DMS79 (cell line): ENCODE measurements around the gene LPCAT1.
"Not testable (repeated sequence)": the region's sequence is repeated elsewhere in the genome, so short reads cannot be mapped to it uniquely, and the experiment has no call there.

Experiments used
- DNase-seq: peaks from one replicate; lab custom pipeline; 2025; lab: John Stamatoyannopoulos, UW

LPCAT1 gene

DNA sequence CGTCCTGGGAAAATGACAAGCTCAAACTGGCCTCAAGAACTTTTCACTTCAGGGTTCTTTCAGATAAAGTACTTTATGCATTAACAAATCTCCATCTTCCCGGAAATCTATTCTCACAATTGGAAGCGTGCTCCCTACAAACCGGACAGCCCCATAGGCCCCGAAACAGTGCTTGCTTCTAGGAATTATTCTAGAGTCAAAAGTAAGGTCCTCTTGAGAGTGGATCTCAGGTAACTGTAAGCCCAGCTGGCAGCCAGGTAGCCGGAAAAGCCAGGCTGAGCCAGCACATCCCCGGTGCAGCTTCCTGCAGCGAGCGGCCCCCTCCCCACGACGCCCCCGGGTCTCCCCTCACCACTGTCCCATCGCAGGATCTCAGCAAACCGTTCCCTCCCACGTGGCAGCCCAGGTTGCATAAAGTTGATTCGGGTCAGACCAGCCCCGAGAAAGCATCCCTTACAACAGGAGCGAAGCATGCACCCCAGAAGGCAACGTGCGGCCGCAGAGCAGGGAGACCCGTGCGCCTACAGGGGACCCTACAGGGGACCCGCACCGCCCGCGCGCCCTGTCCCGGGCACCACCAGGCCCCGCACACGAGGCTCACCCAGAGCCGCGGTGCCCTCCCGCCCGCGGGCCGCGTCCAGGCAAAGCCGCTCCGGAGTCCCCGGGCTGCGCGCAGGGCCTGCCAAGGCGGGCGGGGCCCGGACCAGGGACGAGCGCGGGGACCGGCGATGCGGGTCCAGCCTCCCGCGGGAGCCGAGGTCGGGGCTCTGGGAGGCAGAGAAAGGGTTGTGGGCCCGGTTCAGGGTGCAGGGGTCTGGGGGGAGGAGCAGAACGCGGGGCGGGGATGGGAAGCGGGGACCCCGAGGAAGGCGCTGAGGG lies 920 bp downstream of the LPCAT1 start:
- DNase-seq: no peak

DNA sequence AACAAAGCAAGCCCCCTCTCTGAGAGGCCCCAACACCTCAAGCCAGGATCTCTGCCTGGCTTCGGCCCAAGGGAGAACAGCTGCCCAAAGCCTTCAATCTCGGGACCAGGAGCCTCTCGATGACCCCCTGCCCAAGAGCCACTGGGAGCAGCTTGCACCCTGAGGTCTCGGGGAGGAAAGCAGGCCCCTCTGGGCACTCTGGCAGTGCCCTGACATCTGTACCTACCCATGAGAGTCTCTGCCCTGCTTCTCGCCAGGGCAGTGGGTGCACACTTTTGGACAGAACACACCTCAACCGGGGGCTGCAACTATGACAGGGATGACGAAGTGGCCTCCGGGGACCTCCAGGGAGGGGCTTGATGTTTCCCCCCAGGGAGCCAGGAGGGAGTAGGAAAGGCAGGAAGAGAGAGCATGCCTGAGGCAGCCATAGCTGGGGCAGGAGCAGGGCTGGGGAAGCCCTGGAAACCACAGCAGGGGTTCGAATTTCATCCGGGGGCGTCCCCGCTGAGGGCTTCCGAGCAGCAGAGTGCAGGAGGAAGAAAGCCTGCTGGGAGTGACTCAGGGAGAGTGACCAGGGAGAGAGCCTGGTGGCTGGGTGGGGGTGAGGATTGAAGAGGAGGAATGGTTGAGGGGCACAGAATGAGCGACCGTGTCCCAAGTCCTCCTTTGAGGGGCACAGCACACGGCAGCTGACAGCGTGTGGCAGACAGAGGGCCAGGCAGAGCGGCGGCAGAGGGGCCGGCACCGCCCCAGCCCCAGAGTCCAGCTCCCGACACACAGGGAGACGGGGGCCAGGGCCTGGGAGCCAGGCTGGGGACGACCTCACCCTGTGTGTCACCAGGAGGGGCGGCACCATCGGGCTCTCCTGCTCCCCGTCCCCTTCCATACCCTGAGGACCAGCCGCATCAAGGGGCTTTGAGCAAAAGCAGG lies 1.8 kb downstream of the LPCAT1 start:
- DNase-seq: no peak

DNA sequence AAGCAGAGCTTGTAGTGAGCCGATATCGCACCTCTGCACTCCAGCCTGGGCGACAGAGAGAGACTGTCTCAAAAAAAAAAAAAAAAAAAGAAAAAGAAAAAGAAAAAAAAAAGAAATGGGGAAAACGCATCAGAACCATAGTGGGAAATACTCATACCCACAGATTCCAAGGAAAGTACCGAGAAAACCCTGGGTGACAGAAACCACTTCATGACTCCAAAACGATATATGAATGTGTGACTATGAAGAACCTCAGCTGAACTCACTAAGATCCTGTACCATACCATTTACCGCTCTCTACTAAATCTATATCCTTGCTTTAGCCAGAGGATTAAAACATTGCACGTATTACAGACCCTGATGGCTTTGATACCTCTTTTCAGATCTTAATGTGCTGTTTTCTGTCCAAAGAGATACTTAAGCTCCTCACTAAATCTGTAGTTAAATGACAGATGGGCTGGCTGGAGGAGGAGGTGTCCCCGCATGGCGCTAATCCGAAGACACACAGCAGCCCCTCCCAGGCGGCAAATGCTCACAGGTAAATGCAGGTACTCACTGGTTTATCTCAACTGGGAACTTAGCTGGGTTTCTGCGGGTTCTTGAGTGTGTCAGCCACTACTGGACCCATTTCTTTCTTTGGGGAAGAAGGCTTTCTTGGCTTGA lies 2.8 kb downstream of the LPCAT1 start:
- DNase-seq: no peak

DNA sequence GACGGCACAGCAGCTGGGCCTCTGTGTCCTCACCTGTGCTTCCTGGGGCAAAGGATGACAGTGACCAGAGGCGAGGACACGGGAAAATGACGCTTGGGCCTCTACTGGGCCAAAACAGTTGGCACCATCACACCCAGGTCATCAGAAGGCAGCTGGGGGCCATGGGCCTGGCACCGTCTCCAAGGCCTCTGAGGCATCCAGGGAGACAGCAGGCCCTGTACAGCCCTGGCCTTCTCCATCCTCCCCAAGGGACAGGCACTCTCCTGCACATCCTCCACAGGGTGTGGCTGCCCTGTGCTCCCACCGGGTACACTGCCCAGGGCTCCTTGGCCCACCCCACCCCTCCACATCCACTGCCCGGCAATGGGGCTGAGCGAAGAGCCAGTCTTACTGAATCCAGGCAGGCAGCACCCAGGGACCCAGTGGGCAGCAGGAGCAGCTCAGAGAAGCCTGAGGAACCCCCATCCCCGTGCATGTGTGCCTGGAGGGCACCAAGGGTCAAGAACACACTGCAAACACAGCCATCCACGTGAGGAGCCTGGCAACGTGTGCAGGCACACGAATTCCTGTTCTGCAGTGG lies 4.0 kb downstream of the LPCAT1 start:
- DNase-seq: no peak

DNA sequence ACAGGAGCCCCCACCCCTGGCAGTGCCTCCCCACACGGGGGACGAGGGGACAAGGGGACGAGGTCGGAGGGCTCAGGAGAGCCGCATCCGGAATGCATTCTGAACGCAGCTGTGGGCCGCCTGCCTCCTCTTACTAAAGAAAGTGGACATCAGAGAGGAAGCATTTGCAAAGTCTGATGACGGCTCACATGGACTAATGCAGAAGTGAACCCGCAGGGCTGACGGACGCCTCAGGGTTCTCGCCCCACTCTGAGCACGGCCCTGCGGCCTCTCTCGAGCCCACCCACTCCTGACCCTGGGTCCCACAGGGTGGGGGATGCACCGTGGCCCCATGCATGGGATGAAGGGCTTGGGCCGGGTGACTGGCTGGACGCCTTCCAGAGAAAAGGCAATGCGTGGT lies 5.9 kb downstream of the LPCAT1 start:
- no peak for DNase-seq

DNA sequence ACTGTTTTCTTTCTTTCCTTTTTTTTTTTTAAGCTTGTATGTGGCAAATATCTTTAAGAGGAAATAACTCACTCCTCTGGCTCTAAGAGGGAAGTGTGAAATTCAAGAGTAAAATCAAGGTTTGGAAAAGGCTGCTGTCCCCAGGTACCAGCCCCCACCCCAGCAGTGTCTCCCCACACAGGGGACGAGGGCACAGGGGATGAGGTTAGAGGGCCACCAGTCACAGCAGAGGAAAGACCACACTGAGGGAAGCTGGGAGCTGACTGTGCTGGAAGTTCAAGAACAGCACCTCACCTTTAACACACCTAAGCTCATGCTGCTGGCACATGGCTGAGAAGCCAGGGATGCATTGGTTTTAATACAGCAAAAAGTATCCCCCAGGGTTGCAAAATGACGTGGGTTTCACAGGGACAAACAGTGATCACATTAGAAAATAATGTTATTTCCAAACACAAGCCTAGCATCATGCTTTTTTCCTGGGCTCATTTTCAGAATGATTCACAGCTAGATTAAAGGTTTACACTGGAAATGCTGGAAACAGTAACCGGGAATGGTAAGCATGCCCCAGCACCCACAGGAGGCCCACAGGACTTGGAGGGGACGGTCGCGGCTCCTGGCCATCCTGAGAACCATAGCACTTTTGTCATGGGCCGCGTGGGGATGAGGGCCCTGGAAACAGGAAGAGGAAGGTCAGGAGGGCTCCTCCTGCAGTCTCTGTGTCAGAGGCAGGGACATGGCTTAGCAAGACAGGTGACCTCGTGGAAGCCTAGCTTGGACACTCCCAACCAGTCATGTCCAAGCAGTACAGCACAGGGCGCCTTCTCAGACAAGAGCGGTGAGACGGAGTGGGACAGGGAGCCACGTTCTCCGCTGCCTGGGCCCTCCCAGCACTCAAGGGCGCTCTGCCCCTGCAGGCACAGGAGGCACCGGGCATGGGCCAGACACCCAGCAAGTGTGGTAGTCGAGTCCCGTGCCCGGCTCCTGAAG lies 6.9 kb downstream of the LPCAT1 start:
- no peak for DNase-seq

DNA sequence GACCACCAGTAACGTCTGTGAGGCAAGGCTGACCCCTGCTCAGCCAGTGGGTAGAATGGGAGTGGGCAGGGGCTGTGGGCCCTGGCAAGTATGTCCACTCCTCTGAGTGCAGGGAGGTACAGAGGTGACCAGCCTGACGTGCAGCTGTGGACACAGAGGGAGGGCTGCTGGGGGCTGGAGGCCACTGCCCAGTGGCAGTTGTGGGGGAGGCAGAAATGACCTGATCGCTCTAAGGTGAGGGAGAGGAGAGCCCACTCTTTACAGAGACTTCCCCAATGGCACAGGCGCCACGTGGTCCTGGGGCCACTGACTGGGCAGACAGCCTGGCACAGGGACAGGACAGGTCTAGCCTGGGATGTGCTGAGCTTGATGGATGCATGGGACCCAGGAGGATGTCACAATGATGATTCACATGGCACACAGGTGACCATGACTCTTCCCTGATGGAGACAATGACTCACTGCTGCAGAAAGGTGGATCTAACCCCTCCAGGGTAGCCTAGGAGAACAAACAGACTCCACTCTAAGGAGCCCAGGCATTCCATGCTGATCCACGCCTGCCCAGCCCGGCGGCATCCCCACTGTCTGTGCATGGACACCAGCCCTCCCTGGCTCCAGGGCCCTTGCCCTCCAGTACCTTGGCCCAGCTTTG lies 7.7 kb downstream of the LPCAT1 start:
- DNase-seq: no peak

DNA sequence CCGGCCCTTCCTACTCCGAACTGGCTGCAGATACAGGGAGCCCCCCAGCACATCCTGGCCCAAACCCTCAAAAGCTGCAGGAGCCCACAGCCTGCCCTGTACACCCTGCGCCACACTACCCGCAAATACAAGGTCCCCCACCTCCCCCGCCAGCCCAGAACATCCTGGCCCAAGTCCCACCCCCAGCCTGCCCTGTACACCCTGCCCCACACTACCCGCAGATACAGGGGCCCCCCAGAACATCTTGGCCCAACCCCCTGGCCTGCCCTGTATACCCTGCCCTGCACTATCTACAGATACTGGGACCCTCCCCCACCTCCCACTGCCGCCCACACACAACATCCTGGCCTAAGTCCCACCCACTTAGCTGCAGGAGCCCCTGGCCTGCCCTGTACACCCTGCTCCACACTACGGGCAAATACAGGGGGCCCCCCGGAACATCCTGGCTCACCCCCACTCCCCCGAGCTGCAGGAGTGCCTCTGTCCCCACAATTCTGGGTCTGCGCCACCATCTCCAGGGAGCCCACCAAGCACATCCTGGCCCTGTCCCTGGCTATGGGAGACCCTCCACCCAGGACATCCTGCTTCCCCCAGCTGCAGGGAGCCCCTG lies 8.3 kb downstream of the LPCAT1 start:
- DNase-seq: no peak

DNA sequence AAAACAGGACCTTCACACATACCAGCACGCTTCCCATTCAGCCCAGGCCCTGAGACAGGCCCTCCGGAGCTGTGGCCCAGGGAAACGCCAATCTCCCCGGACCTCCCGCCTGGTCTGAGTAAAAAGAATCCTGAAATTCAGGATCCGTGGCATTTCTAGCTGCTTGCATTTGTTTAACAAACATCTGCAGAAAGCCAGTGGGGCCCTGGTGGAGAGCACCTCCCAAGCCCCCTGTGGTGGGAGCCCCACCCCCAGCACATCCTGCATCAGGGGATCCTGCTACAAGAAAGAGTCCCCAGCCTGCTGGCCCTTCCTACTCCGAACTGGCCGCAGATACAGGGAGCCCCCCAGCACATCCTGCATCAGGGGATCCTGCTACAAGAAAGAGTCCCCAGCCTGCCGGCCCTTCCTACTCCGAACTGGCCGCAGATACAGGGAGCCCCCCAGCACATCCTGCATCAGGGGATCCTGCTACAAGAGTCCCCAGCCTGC lies 8.9 kb downstream of the LPCAT1 start:
- DNase-seq: not testable (repeated sequence)

DNA sequence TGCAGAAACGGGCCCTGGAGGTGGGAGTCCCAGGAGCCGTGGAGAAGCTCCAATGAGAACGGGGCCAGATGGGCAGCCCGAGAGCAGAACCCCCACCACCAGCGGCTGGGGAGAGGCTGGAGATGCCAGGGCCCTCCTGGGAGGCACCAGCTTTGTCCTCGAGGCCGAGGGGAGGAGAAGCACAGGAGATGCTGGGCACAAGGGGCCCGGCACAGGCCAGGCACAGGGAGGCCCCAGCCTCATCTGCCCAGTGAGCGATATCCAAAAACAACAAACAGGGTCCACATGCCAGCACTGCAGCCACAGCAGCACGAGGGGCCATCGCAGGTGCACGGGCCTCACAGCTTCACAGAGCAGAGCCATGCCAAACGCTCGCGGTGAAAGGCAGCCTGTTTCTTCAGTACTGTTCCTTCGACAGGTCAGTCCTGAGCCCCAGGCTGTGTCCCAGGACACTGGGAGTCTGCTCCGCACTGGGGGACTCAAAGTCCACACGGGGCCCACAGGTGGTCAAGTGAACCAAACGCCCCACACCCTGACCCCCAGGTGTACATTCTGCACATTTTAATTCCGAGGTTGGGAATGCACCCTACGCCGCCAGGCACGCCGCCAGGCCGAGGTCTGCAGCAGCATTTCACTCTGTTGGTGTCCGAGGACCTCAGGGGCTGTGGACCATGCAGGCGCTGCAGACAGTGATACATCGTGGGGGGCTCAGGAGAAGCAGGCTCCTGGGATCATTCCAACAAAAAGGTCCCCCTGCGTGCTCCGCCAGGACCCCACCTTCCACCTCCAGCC lies 9.5 kb downstream of the LPCAT1 start:
- DNase-seq: no peak

DNA sequence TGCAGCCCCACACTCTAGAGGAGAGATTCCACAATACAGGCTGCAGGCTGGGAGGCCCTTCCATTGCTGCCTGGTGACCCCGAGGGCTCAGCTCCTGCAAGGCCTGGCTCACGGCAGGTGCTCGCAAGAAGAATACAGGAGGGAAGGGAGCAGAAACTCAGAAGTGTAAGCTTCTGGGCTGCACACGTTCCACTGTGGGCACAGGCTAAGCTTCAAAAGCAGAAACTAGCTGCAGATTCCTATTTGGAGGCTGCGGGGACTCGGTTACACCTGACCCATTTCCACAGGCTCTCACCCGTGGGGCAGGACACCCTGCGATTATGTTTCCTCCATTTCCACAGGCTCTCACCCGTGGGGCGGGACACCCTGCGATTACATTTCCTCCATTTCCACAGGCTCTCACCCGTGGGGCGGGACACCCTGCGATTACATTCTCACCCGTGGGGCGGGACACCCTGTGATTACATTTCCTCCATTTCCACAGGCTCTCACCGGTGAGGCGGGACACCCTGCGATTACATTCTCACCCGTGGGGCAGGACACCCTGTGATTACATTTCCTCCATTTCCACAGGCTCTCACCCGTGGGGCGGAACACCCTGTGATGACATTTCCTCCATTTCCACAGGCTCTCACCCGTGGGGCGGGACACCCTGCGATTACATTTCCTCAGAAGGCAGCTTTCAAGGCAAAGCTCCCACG lies 10.3 kb downstream of the LPCAT1 start:
- no peak for DNase-seq

DNA sequence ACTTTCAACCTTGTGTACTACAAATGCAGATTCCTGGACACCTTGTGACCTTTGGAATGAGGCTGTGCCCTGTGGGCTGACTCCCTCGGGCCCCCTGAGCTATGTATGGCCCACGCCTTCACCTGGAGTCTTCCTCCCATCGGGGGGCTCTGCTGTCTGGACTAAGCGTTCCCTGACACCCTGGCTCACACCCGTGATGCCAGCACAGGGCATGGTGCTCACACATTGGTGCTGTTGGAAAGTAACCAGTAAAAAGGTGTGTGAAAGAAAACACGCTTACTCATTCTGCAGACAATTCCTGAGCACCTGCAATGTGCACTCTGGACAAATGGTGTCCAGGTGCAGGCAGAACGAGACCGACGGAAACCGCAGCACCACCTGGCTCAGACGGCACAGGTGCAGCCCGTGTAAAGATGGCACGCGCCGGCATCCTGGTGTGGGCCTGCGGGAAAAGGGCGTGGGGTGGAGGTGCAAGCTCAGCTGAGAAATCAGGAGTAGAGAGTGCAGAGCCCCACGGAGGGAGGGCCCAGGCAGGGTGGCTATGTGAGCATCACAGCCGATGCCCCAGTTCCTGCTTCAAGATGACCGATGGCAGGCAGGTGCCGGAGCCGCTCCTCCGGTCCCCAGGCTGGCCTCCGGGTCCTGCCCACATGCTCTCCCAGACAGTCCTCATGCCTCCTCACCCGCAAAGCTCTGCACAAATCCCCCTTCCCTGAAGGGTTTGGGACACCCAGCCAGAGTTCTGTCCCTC lies 11.0 kb downstream of the LPCAT1 start:
- no peak for DNase-seq

DNA sequence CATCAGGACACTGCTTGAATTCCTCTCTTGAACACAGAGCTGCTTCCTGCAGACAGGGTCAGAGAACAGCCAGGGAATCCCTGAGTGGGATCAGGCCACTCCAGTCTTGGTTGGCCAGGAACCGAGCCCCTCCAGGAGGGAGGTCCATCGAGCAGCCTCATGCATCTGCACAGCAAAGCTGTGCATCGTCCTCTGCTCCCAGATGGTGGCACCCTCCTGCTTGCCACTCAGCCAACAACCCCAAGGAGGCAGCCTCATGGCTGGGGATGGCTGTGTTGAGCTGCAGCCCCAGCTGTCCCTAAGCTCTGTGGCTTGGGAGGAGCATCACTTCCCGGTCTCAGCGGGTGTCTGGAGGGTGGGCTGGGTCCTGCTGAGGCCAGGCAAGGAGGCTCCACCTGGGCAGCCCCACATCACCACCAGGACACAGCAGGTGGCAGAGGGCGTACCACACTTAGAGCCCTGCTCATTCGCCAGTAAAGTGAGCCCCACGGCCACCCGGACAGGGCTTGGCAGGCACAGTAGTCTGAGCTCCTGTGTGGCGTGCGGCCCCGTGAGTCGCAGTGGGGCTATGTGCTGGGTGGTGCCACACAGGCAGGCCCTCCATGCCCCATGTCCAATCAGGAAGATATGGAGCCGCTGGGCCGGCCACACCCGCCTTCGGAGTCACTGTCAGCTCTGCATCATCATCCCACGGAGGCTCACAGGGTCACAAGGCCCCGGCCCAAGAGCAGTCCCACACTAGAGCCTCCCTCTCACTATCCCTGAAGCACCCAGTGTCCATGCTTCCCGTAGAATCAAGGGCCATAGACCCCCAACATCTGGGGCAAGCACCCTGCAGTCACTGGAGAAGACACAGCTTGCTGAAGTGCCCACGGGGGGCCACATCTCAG lies 11.9 kb downstream of the LPCAT1 start:
- DNase-seq: no peak

DNA sequence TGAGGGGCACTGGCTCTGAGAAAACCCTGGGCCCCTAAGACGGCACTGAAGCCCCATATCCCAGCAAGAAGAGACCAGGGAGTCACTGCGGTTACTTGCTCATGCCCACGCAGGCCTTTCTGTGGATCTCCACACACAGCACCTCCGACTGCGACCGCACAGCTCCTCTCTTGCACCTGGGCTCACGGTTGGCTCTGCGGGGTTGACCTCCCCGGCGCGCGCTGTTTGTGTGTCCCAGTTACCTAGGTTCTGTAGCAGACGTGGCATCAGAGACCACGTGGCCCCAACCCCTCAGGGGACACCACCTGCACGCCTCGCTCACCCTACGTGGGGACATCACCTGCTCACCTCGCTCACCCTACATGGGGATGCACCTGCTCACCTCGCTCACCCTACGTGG lies 12.7 kb downstream of the LPCAT1 start:
- DNase-seq: no peak

DNA sequence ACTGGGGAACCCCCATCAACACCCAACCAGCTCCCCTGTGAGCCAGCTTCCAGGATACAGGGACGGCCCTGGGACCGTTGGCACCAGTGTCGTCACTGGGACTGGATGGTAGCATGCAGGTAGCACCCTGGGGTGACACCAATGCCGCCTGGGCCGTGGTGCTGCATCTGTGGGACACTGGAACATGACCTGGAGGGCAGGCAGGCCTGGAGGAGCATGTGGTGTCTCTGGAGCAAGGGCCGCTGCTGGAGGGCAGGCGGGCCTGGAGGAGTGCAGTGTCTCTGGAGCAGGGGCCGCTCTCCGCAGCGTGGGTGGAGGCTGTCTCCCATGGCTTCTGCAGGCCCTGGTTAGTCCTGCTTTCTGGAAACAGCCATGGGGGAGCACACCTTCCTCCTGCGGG lies 13.1 kb downstream of the LPCAT1 start:
- DNase-seq: no peak

DNA sequence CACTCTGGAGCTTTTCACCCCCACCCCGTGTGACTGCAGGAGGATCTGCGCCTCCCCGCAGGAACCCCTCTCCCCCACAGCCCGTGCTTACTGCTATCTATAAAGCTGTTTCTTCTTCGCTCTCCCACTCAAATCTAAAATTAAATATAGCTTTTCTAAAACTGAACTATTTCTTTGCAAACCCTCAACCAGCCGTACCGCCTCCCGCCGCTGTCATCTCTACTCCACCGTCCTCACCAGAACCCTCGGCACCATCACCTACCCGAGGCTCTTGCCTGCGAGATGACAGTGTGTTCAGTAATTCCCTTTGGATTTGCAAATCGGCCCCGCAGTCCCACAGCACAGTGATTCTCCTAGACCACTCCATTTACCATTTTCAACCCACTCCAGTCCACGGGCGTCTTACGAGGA lies 13.6 kb downstream of the LPCAT1 start:
- no peak for DNase-seq
